ENCODE results near the gene CIB4.

GRCh38 chr2:26536371-26537068, 104.6 kb downstream of the CIB4 start:
- TF ChIP-seq POLR2A (IDR thresholded peaks at IDR 0.05; ENCODE audit: insufficient read depth in 1 of 2, low read depth in 2 of 2, low read length in 2 of 2) (no peak), MZF1 (CRISPR knock-in tag; IDR thresholded peaks at IDR 0.05; ENCODE audit: borderline replicate concordance) (no peak), ETS1 (CRISPR knock-in tag; IDR thresholded peaks at IDR 0.05) (no peak), SKI (IDR thresholded peaks at IDR 0.05; ENCODE audit: partially characterized antibody) (no peak), FOXM1 (CRISPR knock-in tag; IDR thresholded peaks at IDR 0.05) (no peak), GMEB2 (CRISPR knock-in tag; IDR thresholded peaks at IDR 0.05; ENCODE audit: low read depth) (no peak), ZNF652 (CRISPR knock-in tag; IDR thresholded peaks at IDR 0.05; ENCODE audit: borderline replicate concordance, low read depth) (no peak), CTCF (CRISPR knock-in tag; IDR thresholded peaks at IDR 0.05) (no peak), STAT5B (CRISPR knock-in tag; IDR thresholded peaks at IDR 0.05) (no peak)

All from HepG2 (cell line).